ENCODE measurements around the gene ARPC5. TPM values are rescaled to one million over a fixed set of nuclear protein-coding genes. Genes with fewer than 3 reads are reported as not detected.
A peak's percentile ranks its signal among the peaks of the same experiment; 100 is the strongest.

The ARPC5 gene
- total RNA-seq, 3 donors from 2014 or later (not counting 1 experiment from before 2014, with no cell fraction given): 103 to 120 (median 113) TPM

DNA sequence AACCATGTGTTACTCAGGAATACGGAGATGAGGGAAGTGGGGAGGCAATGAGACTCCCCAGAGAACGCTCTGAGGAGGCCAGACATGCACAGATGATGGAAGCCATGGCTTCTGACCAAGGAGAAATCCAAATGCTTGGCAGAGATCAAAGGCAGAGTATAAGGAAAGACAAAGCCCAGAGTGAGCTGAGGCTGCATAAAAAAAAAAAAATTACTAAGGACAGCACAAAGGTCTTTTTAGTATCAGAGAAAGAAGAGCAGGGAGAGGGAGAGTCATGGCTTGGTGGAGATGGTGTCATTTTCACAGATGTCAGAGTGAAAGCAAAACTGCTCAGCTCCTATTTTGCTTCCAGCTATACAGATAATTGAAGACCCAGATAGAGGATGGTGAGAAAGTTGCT is 37.2 kb downstream of the ARPC5 start:
- no peak overlapping the region for H3K27ac Mint-ChIP-seq
- no peak for DNase-seq
- 73% methylated on average over 2 of the region's 2 CpGs for WGBS (ENCODE audit: insufficient coverage)
- Histone ChIP-seq H3K27me3 (ENCODE audit: control insufficient read depth, insufficient read depth, low read length) (no peaks in the 10 kb centered on the region), H3K4me1 (ENCODE audit: control insufficient read depth, insufficient read depth, low read length) (peaks cover 6% of the 10 kb centered on the region), H3K9me3 (ENCODE audit: control insufficient read depth, insufficient read depth, low read length) (no peaks in the 10 kb centered on the region), H3K27ac (ENCODE audit: low read length) (no peak overlapping the region), H3K4me3 (ENCODE audit: low read length) (no peak overlapping the region), H3K36me3 (ENCODE audit: control insufficient read depth, insufficient read depth, low read length) (no peaks in the 10 kb centered on the region)
- H3K4me3 Mint-ChIP-seq: no peak overlapping the region
- H3K27me3 Mint-ChIP-seq (ENCODE audit: low read depth in 2 of 2): peaks cover 4 to 5% of the 10 kb centered on the region in 2 donors
- no peak for TF ChIP-seq CTCF (IDR thresholded peaks at IDR 0.05)
- H3K4me1 Mint-ChIP-seq: peaks cover 7 to 8% of the 10 kb centered on the region in 2 donors
- no peaks in the 10 kb centered on the region for H3K36me3 Mint-ChIP-seq
- ATAC-seq: peak in 1 of 3 donors; percentile 58
- no peaks in the 10 kb centered on the region for H3K9me3 Mint-ChIP-seq
- intact Hi-C loops (cut with micrococcal nuclease): no loop called here

DNA sequence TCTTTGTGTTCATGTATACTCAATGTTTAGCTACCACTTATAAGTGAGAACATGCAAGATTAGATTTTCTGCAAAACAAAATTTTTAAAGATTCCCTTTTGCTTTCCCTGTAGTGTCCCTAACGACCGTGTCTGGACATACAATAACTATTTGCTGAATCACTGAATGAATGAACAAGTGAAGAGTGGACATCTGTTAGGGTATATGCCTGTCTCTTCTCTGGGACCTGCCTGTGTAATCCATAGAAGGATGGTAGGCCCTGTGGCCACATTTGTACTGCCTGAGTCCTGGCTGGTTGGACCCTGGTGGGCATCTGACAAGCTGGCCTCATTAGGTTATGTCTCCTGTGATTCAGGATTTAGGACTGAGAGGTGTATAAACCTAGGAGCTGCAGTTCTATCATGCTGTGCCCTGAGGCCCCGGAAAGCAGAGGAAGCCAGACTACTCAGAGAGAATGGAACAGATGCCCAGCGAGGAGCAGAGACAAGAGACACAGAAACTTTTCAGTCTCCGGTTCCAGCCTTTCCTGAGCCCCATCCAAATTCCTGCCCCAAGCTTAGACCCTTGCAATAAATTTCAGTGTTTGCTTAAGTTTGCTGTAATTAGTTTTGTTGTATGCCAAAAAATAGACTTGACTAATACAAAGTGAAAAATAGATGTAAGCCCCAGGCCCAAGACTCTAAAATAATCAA is 37.8 kb downstream of the ARPC5 start:
- Histone ChIP-seq H3K9me3 (ENCODE audit: control insufficient read depth, insufficient read depth, low read length) (no peaks in the 10 kb centered on the region), H3K27me3 (ENCODE audit: control insufficient read depth, insufficient read depth, low read length) (no peaks in the 10 kb centered on the region), H3K4me1 (ENCODE audit: control insufficient read depth, insufficient read depth, low read length) (peaks cover 11% of the 10 kb centered on the region), H3K4me3 (ENCODE audit: low read length) (no peak overlapping the region), H3K27ac (ENCODE audit: low read length) (no peak overlapping the region), H3K36me3 (ENCODE audit: control insufficient read depth, insufficient read depth, low read length) (no peaks in the 10 kb centered on the region)
- intact Hi-C loops (cut with micrococcal nuclease): no loop called here
- H3K4me1 Mint-ChIP-seq: peaks cover 7 to 8% of the 10 kb centered on the region in 2 donors
- 96% methylated on average over 5 of the region's 5 CpGs for WGBS (ENCODE audit: insufficient coverage)
- no peaks in the 10 kb centered on the region for H3K36me3 Mint-ChIP-seq
- ATAC-seq (no peak), DNase-seq (no peak)
- no peak overlapping the region for H3K4me3 Mint-ChIP-seq
- H3K9me3 Mint-ChIP-seq: no peaks in the 10 kb centered on the region
- no peak for TF ChIP-seq CTCF (IDR thresholded peaks at IDR 0.05)
- H3K27me3 Mint-ChIP-seq (ENCODE audit: low read depth in 2 of 2): peaks cover 8 to 10% of the 10 kb centered on the region in 2 donors
- H3K27ac Mint-ChIP-seq: no peak overlapping the region

- 95% methylated on average over 5 of the region's 5 CpGs for WGBS (ENCODE audit: insufficient coverage)
- Histone ChIP-seq H3K27me3 (ENCODE audit: control insufficient read depth, insufficient read depth, low read length) (no peaks in the 10 kb centered on the region), H3K36me3 (ENCODE audit: control insufficient read depth, insufficient read depth, low read length) (no peaks in the 10 kb centered on the region), H3K9me3 (ENCODE audit: control insufficient read depth, insufficient read depth, low read length) (no peaks in the 10 kb centered on the region), H3K4me3 (ENCODE audit: low read length) (no peak overlapping the region), H3K4me1 (ENCODE audit: control insufficient read depth, insufficient read depth, low read length) (peaks cover 13% of the 10 kb centered on the region), H3K27ac (ENCODE audit: low read length) (no peak overlapping the region)
- Mint-ChIP-seq H3K27ac (no peak overlapping the region), H3K27me3 (ENCODE audit: low read depth in 2 of 2) (peaks cover 9 to 10% of the 10 kb centered on the region in 2 donors), H3K4me1 (peaks cover 7 to 8% of the 10 kb centered on the region in 2 donors), H3K9me3 (no peaks in the 10 kb centered on the region), H3K36me3 (no peaks in the 10 kb centered on the region), H3K4me3 (no peak overlapping the region)
- TF ChIP-seq CTCF (IDR thresholded peaks at IDR 0.05): no peak
- intact Hi-C loops (cut with micrococcal nuclease): no loop called here
- ATAC-seq (no peak), DNase-seq (no peak)
Measured at GRCh38 chr1:183596500-183596899, 39.1 kb downstream of the ARPC5 start.

- Histone ChIP-seq H3K9me3 (ENCODE audit: control insufficient read depth, insufficient read depth, low read length) (no peaks in the 10 kb centered on the region), H3K27ac (ENCODE audit: low read length) (no peak overlapping the region), H3K4me3 (ENCODE audit: low read length) (no peak overlapping the region), H3K4me1 (ENCODE audit: control insufficient read depth, insufficient read depth, low read length) (peaks cover 18% of the 10 kb centered on the region), H3K36me3 (ENCODE audit: control insufficient read depth, insufficient read depth, low read length) (no peaks in the 10 kb centered on the region), H3K27me3 (ENCODE audit: control insufficient read depth, insufficient read depth, low read length) (no peaks in the 10 kb centered on the region)
- ATAC-seq (no peak), DNase-seq (no peak)
- H3K9me3 Mint-ChIP-seq: no peaks in the 10 kb centered on the region
- H3K36me3 Mint-ChIP-seq: no peaks in the 10 kb centered on the region
- WGBS (ENCODE audit: insufficient coverage): 100% methylated on average over 2 of the region's 2 CpGs
- intact Hi-C loops (cut with micrococcal nuclease): no loop called here
- no peak for TF ChIP-seq CTCF (IDR thresholded peaks at IDR 0.05)
- H3K4me1 Mint-ChIP-seq: peaks cover 7 to 8% of the 10 kb centered on the region in 2 donors
- no peak overlapping the region for H3K4me3 Mint-ChIP-seq
- peaks cover 9 to 10% of the 10 kb centered on the region in 2 donors for H3K27me3 Mint-ChIP-seq (ENCODE audit: low read depth in 2 of 2)
- H3K27ac Mint-ChIP-seq: no peak overlapping the region
Measured at GRCh38 chr1:183595537-183595936, 40.0 kb downstream of the ARPC5 start.

Measured in natural killer cell (primary cell).